Measurements from ENCODE around the gene ASGR1. TPM values are rescaled to one million over a fixed set of nuclear protein-coding genes. Genes with fewer than 3 reads are reported as not detected.

Gene ASGR1
- total and polyA plus RNA-seq, 7 donors: 0.08 to 0.39 (median 0.23) TPM; not detected in 2

DNA sequence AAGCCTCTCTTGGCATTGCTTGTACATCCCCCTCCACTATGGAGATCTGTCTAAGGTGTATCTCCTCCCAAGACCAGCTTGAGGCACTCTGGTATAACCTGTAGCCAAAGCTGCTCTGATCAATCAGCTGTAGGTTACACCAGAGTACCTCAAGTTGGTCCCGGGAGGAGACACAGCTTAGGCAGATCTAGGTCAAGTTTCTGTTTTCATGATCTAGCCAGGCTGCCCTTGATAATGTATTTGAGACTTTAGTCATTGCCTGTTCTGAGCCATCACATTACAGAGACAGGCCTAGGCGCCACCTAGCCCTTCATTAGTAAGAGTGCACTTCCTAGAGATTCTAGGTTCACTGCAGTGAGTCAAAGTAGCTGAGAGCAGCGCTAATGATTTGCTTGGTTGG is 31.4 kb downstream of the ASGR1 start:
- Histone ChIP-seq H3K9me3 (no peaks in the 10 kb centered on the region), H3K36me3 (ENCODE audit: insufficient read depth in 1 of 2, low read depth in 1 of 2) (no peaks in the 10 kb centered on the region), H3K27ac (no peak overlapping the region), H3K27me3 (ENCODE audit: insufficient read depth in 3 of 3, low read length in 2 of 3) (peaks cover 0 to 25% (median 0%) of the 10 kb centered on the region in 3 donors), H3K4me3 (no peak overlapping the region), H3K4me1 (no peaks in the 10 kb centered on the region)
- 68 to 83% (median 75%) methylated on average over 3 of the region's 3 CpGs for WGBS, 3 donors
- no peak for TF ChIP-seq CTCF (IDR thresholded peaks at IDR 0.05)
- intact Hi-C loops (cut with DNase I): no loop called here
- DNase-seq (no peak), ATAC-seq (no peak)

- no peak for DNase-seq
These were observed 33.1 kb downstream of the ASGR1 start for GRCh38 chr17:7146115-7146514.

DNA sequence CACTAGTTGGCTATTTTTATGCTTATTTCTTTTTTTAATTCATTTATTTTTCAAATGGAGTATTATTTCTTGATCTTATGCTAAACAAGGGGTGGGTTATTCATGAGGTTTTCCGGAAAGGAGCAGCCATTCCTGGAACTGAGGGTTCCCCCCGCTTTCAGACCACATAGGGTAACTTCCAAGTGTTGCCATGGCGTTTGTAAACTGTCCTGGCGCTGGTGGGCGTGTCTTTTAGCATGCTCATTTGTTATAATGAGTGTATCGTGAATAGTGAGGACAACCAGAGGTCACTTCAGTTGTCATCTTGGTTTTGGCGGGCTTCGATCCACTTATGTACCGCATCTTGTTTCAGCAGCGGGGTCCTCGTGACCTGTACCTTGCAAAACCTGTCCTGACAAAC is 35.0 kb downstream of the ASGR1 start:
- ATAC-seq (no peak), DNase-seq (no peak)
- no peak overlapping the region for H3K27ac ChIP-seq
- no peaks in the 10 kb centered on the region for H3K36me3 ChIP-seq (ENCODE audit: insufficient read depth in 1 of 2, low read depth in 1 of 2)
- WGBS, 3 donors: 62 to 72% (median 63%) methylated on average over 11 of the region's 11 CpGs
- intact Hi-C loops (cut with DNase I): no loop called here
- H3K4me3 ChIP-seq: no peak overlapping the region
- no peak for TF ChIP-seq CTCF (IDR thresholded peaks at IDR 0.05)
- no peaks in the 10 kb centered on the region for H3K9me3 ChIP-seq
- no peaks in the 10 kb centered on the region for H3K4me1 ChIP-seq
- peaks cover 0 to 50% (median 0%) of the 10 kb centered on the region in 3 donors for H3K27me3 ChIP-seq (ENCODE audit: insufficient read depth in 3 of 3, low read length in 2 of 3)

More at GRCh38 chr17:7146115-7146514, 33.1 kb downstream of the ASGR1 start:
- intact Hi-C loops (cut with DNase I): no loop called here
- peaks cover 0 to 36% (median 0%) of the 10 kb centered on the region in 3 donors for H3K27me3 ChIP-seq (ENCODE audit: insufficient read depth in 3 of 3, low read length in 2 of 3)
- no peaks in the 10 kb centered on the region for H3K36me3 ChIP-seq (ENCODE audit: insufficient read depth in 1 of 2, low read depth in 1 of 2)
- no peaks in the 10 kb centered on the region for H3K4me1 ChIP-seq
- WGBS, 3 donors: 33 to 42% (median 40%) methylated on average over 5 to 6 of the region's 6 CpGs
- H3K27ac ChIP-seq: no peak overlapping the region
- ATAC-seq: no peak
- no peak overlapping the region for H3K4me3 ChIP-seq
- TF ChIP-seq CTCF (IDR thresholded peaks at IDR 0.05): no peak
- H3K9me3 ChIP-seq: no peaks in the 10 kb centered on the region

DNA sequence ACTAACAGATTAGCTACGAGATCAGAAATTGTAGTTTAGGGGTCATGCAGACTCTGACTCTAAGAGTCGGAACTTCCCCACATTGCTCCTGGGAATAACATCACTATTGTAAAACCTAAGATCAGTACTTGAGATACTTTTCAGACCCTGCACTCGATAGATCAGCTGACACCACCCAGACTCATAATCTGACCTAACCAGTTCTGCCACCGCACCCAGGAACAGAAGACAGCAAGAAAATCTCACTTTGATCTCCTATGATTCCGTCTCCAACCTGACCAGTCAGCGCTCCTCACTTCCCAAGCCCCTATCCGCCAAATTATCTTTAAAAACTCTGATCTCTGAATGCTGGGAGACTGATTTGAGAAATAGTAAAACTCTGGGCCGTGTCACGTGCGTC is 37.3 kb downstream of the ASGR1 start:
- Histone ChIP-seq H3K36me3 (ENCODE audit: insufficient read depth in 1 of 2, low read depth in 1 of 2) (no peaks in the 10 kb centered on the region), H3K9me3 (no peaks in the 10 kb centered on the region), H3K27ac (no peak overlapping the region), H3K4me1 (no peaks in the 10 kb centered on the region), H3K4me3 (no peak overlapping the region), H3K27me3 (ENCODE audit: insufficient read depth in 3 of 3, low read length in 2 of 3) (peaks cover 0 to 72% (median 3%) of the 10 kb centered on the region in 3 donors)
- intact Hi-C loops (cut with DNase I): no loop called here
- DNase-seq (no peak), ATAC-seq (no peak)
- TF ChIP-seq CTCF (IDR thresholded peaks at IDR 0.05): no peak
- WGBS, 3 donors: 68 to 69% (median 69%) methylated on average over 10 of the region's 10 CpGs

DNA sequence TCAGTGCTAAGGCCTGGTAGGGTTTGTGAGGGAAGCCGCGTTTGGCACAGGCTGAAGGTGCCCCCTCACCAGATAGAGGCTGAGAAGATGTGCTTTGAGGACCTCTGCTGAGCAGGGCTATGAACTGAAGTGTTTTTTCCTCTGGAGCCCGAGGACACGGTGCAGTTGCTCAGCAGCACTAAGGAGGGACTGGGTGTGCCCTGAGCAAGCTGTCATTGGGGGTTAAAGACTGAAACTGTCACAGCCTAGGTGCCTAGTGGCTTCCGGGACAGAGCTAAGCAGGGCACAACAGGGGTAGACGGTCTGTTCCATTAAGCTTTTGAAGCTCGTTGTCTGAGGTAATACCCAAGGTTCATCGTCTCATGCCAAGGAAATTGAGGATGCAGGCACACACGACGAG is 39.8 kb downstream of the ASGR1 start:
- TF ChIP-seq CTCF (IDR thresholded peaks at IDR 0.05): no peak
- Histone ChIP-seq H3K4me1 (no peaks in the 10 kb centered on the region), H3K27me3 (ENCODE audit: insufficient read depth in 3 of 3, low read length in 2 of 3) (peaks cover 0 to 65% (median 3%) of the 10 kb centered on the region in 3 donors), H3K4me3 (no peak overlapping the region), H3K36me3 (ENCODE audit: insufficient read depth in 1 of 2, low read depth in 1 of 2) (no peaks in the 10 kb centered on the region), H3K27ac (no peak overlapping the region), H3K9me3 (no peaks in the 10 kb centered on the region)
- ATAC-seq: no peak
- no peak for DNase-seq
- WGBS, 3 donors: 56 to 59% (median 56%) methylated on average over 10 of the region's 10 CpGs
- intact Hi-C loops (cut with DNase I): no loop called here
